Kidney capillary endothelial cell (primary cell): Measurements from ENCODE around the gene FAM156B.
"Not testable (repeated sequence)": the region's sequence is repeated elsewhere in the genome, so short reads cannot be mapped to it uniquely, and the experiment has no call there.

Experiments used
- DNase-seq: peaks from one replicate; pipeline ENCODE4 v3.0.0-alpha.2; 2018; ENCODE audit warnings: low spot score

The FAM156B gene, protein sequence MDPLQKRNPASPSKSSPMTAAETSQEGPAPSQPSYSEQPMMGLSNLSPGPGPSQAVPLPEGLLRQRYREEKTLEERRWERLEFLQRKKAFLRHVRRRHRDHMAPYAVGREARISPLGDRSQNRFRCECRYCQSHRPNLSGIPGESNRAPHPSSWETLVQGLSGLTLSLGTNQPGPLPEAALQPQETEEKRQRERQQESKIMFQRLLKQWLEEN

GRCh38 chrX:52896855-52897709 lies at the start of gene FAM156B:
Gene FAM156B, plus strand, starts transcription at chrX:52897330. Its CDS starts 9,896 bp downstream, at chrX:52907226.
- DNase-seq = not testable (repeated sequence)

DNA sequence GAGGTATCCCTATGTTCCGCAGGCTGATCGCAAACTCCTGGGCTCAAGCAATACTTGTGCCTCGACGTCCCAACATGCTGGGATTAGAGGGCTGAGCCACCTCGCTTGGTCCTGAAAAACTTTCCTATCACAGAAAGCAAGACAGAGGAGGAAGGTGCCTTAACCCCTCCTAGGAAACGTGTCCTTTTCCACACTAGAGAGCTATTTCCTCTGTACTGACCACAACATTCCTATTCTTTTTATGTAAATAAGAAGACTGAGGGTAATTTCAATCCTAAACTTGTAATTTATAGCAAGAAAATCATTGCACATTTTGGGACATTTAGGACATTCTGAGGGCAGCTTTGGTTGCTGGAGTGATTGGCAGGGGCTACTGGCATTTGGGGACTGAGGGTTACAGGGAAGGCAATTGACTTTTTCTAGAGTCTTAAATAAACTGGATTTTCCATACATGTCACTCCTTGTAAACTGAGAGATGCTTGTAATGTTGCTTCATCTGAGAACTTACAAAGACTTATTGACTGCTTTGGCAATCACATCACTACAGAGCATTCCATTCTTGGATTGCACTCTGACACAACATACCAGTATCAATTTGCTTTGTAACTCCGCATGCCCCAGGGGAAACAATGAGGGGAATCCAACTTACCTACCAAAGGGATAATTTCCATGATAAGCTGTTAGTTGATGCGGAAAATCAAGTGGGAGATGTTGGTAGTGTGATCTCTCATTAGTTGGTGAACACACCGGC lies 44.8 kb upstream of the FAM156B start:
- DNase-seq = no peak

- DNase-seq = not testable (repeated sequence)
Observed at GRCh38 chrX:52856991-52857525, 40.1 kb upstream of the FAM156B start.

DNA sequence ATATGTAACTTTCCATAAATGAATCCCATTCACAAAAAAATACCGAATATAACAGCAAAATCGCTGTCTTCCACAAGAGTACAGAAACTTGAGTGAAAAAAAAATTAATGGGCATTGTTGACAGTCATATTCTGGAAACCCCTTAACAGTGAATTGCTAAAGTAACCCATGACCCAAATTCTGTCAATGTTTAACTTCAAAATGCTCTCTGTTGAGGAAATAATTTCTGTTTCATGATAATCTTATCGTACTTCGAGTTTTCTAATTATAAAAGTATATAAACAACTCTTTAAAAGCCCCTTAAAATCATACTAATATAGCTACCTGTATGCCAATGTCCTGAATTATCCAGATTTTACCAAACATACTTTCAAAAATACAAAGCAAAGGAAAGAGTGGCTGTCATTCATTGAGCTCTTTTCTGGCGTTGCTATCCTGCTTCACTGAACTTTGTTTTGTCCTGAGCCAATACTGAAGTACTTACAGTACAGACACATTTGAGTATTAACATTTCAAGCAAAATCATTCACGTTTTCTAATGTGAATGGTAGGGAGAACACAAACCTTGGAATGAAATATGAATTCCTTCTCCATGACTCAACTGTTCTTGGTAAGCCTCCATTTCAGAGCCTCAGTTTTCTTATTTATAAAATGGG lies 31.7 kb upstream of the FAM156B start:
- DNase-seq = no peak

DNA sequence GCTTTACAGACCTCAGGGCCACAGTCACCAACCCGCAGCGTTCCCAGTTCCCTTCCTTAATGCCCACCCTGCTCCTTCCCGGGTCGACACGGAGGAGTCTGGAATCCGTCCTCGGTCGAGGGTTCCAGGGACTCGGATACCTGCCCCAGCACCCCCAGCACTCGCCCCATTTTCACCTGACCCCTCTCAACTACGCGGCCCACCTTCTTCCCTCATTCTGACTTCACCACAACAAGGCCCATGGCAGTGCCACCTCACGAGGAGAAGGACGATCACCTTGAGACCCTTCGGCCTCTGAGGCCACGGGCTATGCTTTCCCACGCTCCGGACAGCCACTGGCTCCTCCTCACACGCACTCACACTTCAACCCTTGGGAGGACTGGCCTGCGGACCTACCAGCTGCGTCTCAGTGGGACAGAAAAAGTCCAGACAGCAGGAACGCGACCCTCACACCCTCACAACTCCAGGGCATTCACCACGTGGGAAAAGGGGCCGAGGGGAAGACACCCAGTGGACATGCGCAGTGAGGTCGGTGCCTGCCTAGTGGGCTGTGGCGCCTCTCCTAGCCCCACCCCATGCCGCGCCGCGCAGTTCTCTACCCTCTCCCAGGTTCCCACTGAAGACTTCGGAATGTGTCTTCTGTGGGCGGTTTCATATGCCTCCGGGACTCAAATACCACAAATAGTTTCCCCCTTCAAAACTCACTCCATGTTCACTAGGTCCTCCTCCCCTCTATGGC lies 29.4 kb upstream of the FAM156B start, which contains the start of gene XAGE3:
Gene XAGE3 (minus strand): TSS at position 474 of the 739 bp plus-strand sequence. CDS start 950 bp downstream, outside the sequence.
- no peak for DNase-seq

DNA sequence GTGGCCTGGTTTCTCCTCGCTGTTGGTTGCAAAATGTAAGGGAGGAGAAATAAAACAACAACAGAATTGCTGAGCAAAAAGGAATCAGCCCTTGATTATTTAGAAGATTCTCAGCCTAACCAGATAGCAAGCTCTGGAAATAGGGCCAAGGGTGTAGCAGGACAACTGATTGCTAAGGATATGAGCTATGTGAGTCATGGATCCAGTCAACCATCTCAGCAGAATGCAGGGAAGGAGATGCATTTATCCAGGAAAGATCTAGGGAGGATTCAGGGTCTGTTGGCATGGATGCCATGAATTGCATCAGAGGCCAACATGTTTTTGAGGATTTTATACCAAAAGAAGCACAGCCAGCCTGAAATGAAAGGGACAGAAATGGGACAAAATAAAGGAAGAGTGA lies 27.1 kb upstream of the FAM156B start:
- DNase-seq = no peak

DNA sequence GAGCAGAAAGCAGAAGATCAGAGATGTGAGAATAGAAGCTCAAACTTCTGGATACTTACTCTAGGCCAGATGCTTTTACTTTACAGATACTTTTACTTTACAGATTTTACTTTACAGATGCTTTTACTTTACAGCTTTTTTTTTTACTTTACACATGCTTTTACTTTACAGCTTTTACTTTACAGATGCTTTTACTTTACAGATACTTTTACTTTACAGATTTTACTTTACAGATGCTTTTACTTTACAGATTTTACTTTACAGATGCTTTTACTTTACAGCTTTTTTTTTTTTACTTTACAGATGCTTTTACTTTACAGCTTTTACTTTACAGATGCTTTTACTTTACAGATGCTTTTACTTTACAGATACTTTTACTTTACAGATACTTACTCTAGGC lies 23.3 kb upstream of the FAM156B start:
- not testable (repeated sequence) for DNase-seq

GRCh38 chrX:52874661-52875060 lies 22.5 kb upstream of the FAM156B start:
- no peak for DNase-seq

GRCh38 chrX:52875436-52875835 lies 21.7 kb upstream of the FAM156B start:
- DNase-seq = not testable (repeated sequence)

- not testable (repeated sequence) for DNase-seq
Observed at GRCh38 chrX:52876386-52876785, 20.7 kb upstream of the FAM156B start.

- DNase-seq = not testable (repeated sequence)
Observed at GRCh38 chrX:52887459-52887858, 9.7 kb upstream of the FAM156B start.

DNA sequence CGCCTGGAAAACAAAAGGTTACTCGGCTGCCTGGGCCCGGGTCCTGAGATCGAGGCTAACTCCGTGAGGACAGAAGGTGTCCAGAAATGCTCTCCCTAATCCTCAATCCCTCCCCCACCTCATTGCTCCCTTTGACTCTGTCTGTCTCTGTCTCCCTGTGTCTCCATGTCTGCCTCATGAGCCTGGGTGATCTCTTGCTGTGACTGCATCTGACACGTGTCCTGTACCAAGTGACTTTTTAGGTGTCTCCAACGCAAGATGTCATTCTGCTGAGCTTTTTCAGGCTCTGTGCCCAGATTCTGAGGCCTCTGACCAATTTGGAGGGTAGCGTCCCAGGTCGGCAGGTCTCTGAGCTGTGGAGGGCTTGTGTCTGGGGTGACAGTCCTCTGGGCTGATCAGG lies 9.0 kb upstream of the FAM156B start:
- not testable (repeated sequence) for DNase-seq

- DNase-seq = not testable (repeated sequence)
Observed at GRCh38 chrX:52896438-52896837, 692 bp upstream of the FAM156B start.

DNA sequence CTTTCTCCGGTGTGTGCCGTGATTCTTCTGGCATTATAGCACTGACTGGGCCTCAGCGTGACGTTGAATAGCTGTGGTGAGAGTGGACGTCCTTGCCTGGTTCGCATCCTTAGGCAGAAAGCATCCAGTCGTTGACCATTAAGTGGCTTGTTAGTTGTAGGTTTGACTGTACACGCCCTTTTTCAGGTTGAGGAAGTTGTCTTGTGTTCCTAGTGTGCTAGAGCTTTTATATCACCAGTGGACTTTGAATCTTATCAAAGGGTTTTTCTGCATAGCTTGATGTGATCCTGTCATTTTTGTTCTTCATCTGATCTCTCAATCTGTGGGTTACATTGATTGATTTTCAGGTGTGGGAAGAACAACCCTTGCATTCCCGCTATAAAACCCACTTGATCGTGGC lies 8.4 kb downstream of the FAM156B start:
- DNase-seq = not testable (repeated sequence)

GRCh38 chrX:52906072-52906471 lies 8.9 kb downstream of the FAM156B start:
- not testable (repeated sequence) for DNase-seq

GRCh38 chrX:52907137-52907536 lies 10.0 kb downstream of the FAM156B start:
- DNase-seq = not testable (repeated sequence)

DNA sequence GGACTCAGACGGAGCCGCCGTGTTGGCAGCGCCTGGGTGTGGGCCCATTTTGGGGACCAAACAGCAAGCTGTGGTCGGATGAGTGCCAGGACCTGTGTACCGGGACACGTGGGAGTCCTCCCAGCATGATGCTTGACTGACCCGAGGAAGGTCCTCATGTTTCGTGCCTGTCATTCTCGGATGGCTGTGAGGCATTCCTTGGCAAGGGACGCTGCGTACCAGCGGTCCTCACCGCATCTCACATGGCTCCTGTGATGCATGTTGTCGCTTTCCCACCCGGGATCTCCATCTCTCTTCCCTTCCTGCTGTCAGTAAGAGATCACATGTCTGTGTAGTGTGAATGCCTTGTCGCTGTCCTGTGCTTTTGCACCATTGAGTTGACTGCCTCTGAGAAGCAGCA lies 10.8 kb downstream of the FAM156B start:
- not testable (repeated sequence) for DNase-seq

- DNase-seq = not testable (repeated sequence)
Observed at GRCh38 chrX:52909313-52909969, 12.3 kb downstream of the FAM156B start.

DNA sequence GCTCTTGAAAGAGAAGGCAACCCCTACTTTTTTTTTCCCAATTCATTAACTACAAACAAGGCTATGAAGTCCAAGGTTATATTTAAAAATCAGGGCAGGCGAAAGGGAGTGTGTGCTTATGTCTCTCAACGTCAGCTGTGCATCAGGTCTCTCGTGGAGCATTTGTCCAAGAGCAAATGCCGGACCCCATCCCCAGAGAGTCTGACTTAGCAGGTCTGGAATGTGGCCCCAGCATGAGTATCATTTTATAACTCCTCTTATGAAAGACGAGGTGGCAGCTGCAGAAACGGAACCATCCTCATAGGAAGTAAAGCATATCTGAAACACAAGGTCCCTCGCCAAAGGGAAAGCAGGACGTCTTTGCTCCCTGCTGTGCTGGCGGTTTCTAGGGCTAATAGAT lies 16.6 kb downstream of the FAM156B start:
- DNase-seq = not testable (repeated sequence)

DNA sequence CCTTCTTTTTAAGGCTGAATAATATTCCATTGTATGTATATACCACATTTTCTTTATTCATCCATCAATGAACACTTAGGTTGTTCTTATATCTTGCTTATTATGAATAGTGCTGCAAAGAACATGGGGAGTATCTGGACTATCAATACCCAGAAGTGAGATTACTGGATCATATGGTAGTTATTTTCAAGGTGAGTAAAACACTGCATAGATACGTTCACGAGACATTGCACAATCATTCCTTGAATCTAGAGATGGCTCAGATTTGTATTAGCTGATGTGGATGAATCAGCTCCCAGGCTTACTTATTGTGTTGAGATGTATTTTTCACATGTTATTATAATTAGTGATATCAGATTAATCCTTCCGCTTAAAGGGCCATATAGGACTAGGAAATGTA lies 17.6 kb downstream of the FAM156B start:
- not testable (repeated sequence) for DNase-seq
